ENCODE results near the gene IMMP2L. TPM values are rescaled to one million over a fixed set of nuclear protein-coding genes. Genes with fewer than 3 reads are reported as not detected.

IMMP2L gene
- total RNA-seq, 2 donors from 2014 or later = 13.1 to 22.7 TPM

GRCh38 chr7:111086532-111086931 lies 475.8 kb downstream of the IMMP2L start:
- no peak for DNase-seq (ENCODE audit: low spot score)
- no peak for TF ChIP-seq CTCF (IDR thresholded peaks at IDR 0.05)
- ATAC-seq (ENCODE audit: insufficient number of reproducible peaks, low FRiP score, low read depth) = no peak
- Histone ChIP-seq H3K9me3 (no peaks in the 10 kb centered on the region), H3K27me3 (replicated peaks; ENCODE audit: insufficient read depth) (no peaks in the 10 kb centered on the region), H3K27ac (no peak overlapping the region), H3K4me1 (ENCODE audit: control insufficient read depth in 1 of 2, low read depth in 2 of 2) (peaks cover 2 to 23% of the 10 kb centered on the region in 2 donors), H3K36me3 (no peaks in the 10 kb centered on the region), H3K4me3 (no peak overlapping the region)

- DNase-seq (ENCODE audit: low spot score) (no peak), ATAC-seq (ENCODE audit: insufficient number of reproducible peaks, low FRiP score, low read depth) (no peak)
- no peaks in the 10 kb centered on the region for H3K9me3 ChIP-seq
- H3K27me3 ChIP-seq (replicated peaks; ENCODE audit: insufficient read depth) = no peaks in the 10 kb centered on the region
- no peak for TF ChIP-seq CTCF (IDR thresholded peaks at IDR 0.05)
- H3K4me1 ChIP-seq (ENCODE audit: control insufficient read depth in 1 of 2, low read depth in 2 of 2) = peaks cover 0 to 22% of the 10 kb centered on the region in 2 donors
- no peak overlapping the region for H3K4me3 ChIP-seq
- H3K36me3 ChIP-seq = no peaks in the 10 kb centered on the region
- H3K27ac ChIP-seq = no peak overlapping the region
These were observed 476.9 kb downstream of the IMMP2L start for GRCh38 chr7:111085356-111085755.

GRCh38 chr7:111083413-111083812 lies 478.9 kb downstream of the IMMP2L start:
- ATAC-seq (ENCODE audit: insufficient number of reproducible peaks, low FRiP score, low read depth) (no peak), DNase-seq (ENCODE audit: low spot score) (no peak)
- TF ChIP-seq CTCF (IDR thresholded peaks at IDR 0.05) = no peak
- no peaks in the 10 kb centered on the region for H3K36me3 ChIP-seq
- H3K27ac ChIP-seq = no peak overlapping the region
- no peak overlapping the region for H3K4me3 ChIP-seq
- no peaks in the 10 kb centered on the region for H3K27me3 ChIP-seq (replicated peaks; ENCODE audit: insufficient read depth)
- no peaks in the 10 kb centered on the region for H3K9me3 ChIP-seq
- H3K4me1 ChIP-seq (ENCODE audit: control insufficient read depth in 1 of 2, low read depth in 2 of 2) = peaks cover 0 to 22% of the 10 kb centered on the region in 2 donors

GRCh38 chr7:111082351-111082750 lies 479.9 kb downstream of the IMMP2L start:
- ATAC-seq (ENCODE audit: insufficient number of reproducible peaks, low FRiP score, low read depth) = no peak
- DNase-seq (ENCODE audit: low spot score) = no peak
- peak overlapping the region; percentile 5 for H3K4me3 ChIP-seq
- no peaks in the 10 kb centered on the region for H3K27me3 ChIP-seq (replicated peaks; ENCODE audit: insufficient read depth)
- H3K4me1 ChIP-seq (ENCODE audit: control insufficient read depth in 1 of 2, low read depth in 2 of 2) = peaks cover 0 to 22% of the 10 kb centered on the region in 2 donors
- TF ChIP-seq CTCF (IDR thresholded peaks at IDR 0.05) = no peak
- H3K36me3 ChIP-seq = no peaks in the 10 kb centered on the region
- no peaks in the 10 kb centered on the region for H3K9me3 ChIP-seq
- no peak overlapping the region for H3K27ac ChIP-seq

- peak overlapping the region; percentile 5 for H3K4me3 ChIP-seq
- DNase-seq (ENCODE audit: low spot score) = no peak
- no peaks in the 10 kb centered on the region for H3K36me3 ChIP-seq
- H3K27me3 ChIP-seq (replicated peaks; ENCODE audit: insufficient read depth) = no peaks in the 10 kb centered on the region
- no peak overlapping the region for H3K27ac ChIP-seq
- TF ChIP-seq CTCF (IDR thresholded peaks at IDR 0.05) = no peak
- H3K4me1 ChIP-seq (ENCODE audit: control insufficient read depth in 1 of 2, low read depth in 2 of 2) = peaks cover 0 to 17% of the 10 kb centered on the region in 2 donors
- no peaks in the 10 kb centered on the region for H3K9me3 ChIP-seq
- ATAC-seq (ENCODE audit: insufficient number of reproducible peaks, low FRiP score, low read depth) = no peak
These were observed 480.6 kb downstream of the IMMP2L start for GRCh38 chr7:111081546-111082267.

Measured in thoracic aorta (tissue), 2 donors.